HG02571 (cell line): Measurements from ENCODE around the gene FAM89A.
"Not testable (repeated sequence)": the region's sequence is repeated elsewhere in the genome, so short reads cannot be mapped to it uniquely, and the experiment has no call there.

Experiments
- ATAC-seq: cut with Tn5 transposase; IDR thresholded peaks from one replicate; pipeline ENCODE4 v1.9.1; 2021; ENCODE audit warnings: mild to moderate bottlenecking, moderate library complexity; ENCODE audit not compliant: unreplicated experiment

Gene FAM89A

GRCh38 chr1:231036416-231036815 is 3.6 kb downstream of the FAM89A start:
- no peak for ATAC-seq

- no peak for ATAC-seq
These were observed 4.3 kb downstream of the FAM89A start for GRCh38 chr1:231035799-231036198.

- no peak for ATAC-seq
These were observed 7.1 kb downstream of the FAM89A start for GRCh38 chr1:231032963-231033362.

GRCh38 chr1:231029841-231030240 is 10.2 kb downstream of the FAM89A start:
- ATAC-seq = no peak

- ATAC-seq = not testable (repeated sequence)
These were observed 10.8 kb downstream of the FAM89A start for GRCh38 chr1:231029247-231029646.

GRCh38 chr1:231028682-231029081 is 11.4 kb downstream of the FAM89A start:
- no peak for ATAC-seq

- ATAC-seq = no peak
These were observed 12.1 kb downstream of the FAM89A start for GRCh38 chr1:231027971-231028370.

- ATAC-seq = no peak
These were observed 12.7 kb downstream of the FAM89A start for GRCh38 chr1:231027136-231027925.

GRCh38 chr1:231026576-231026975 is 13.5 kb downstream of the FAM89A start:
- ATAC-seq = no peak

- no peak for ATAC-seq
These were observed 16.9 kb downstream of the FAM89A start for GRCh38 chr1:231023150-231023549.

GRCh38 chr1:231022543-231022942 is 17.5 kb downstream of the FAM89A start:
- ATAC-seq = not testable (repeated sequence)

GRCh38 chr1:231021540-231022031 is 18.5 kb downstream of the FAM89A start:
- ATAC-seq = no peak

- ATAC-seq = no peak
These were observed 19.2 kb downstream of the FAM89A start for GRCh38 chr1:231020816-231021215.

- no peak for ATAC-seq
These were observed 19.9 kb downstream of the FAM89A start for GRCh38 chr1:231020139-231020601.

GRCh38 chr1:231019711-231020110 is 20.3 kb downstream of the FAM89A start:
- ATAC-seq = no peak

- no peak for ATAC-seq
These were observed 23.1 kb downstream of the FAM89A start for GRCh38 chr1:231016966-231017365.

GRCh38 chr1:231016234-231016633 is 23.8 kb downstream of the FAM89A start:
- ATAC-seq = no peak

- ATAC-seq = no peak
These were observed 26.6 kb downstream of the FAM89A start for GRCh38 chr1:231013391-231014015.

GRCh38 chr1:231011963-231012362 is 28.1 kb downstream of the FAM89A start:
- no peak for ATAC-seq

- ATAC-seq = no peak
These were observed 28.7 kb downstream of the FAM89A start for GRCh38 chr1:231011360-231011759.

- ATAC-seq = not testable (repeated sequence)
These were observed 32.5 kb downstream of the FAM89A start for GRCh38 chr1:231007535-231007934.

- no peak for ATAC-seq
These were observed 38.2 kb downstream of the FAM89A start for GRCh38 chr1:231001892-231002291.
